HK-2 (cell line): ENCODE results near the gene TSSK1B.
"Not testable (repeated sequence)": the region's sequence is repeated elsewhere in the genome, so short reads cannot be mapped to it uniquely, and the experiment has no call there.

ENCODE experiments used
- DNase-seq: peaks from one replicate; pipeline ENCODE4 v3.0.0-alpha.2; 2018; ENCODE audit not compliant: unreplicated experiment

TSSK1B gene

DNA sequence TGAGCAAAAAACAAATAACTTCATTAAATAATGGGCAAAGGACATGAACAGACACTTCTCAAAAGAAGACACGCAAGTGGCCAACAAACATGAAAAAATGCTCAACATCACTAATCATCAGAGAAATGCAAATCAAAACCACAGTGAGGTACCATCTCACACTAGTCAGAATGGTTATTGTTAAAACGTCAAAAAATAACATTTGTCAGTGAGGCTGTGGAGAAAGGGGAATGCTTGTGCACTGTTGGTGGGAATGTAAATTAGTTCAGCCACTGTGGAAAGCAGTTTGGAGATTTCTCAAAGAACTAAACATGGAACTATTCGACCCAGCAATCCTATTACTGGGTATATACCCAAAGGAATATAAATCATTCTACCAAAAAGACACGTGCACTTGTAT lies 36.8 kb downstream of the TSSK1B start:
- not testable (repeated sequence) for DNase-seq

GRCh38 chr5:113397046-113397445 lies 37.7 kb downstream of the TSSK1B start:
- no peak for DNase-seq

- no peak for DNase-seq
These were observed 40.1 kb downstream of the TSSK1B start for GRCh38 chr5:113394658-113395057.

GRCh38 chr5:113390224-113390623 lies 44.6 kb downstream of the TSSK1B start:
- DNase-seq: no peak

- no peak for DNase-seq
These were observed 45.7 kb downstream of the TSSK1B start for GRCh38 chr5:113389116-113389515.

- DNase-seq: no peak
These were observed 46.9 kb downstream of the TSSK1B start for GRCh38 chr5:113387844-113388243.

DNA sequence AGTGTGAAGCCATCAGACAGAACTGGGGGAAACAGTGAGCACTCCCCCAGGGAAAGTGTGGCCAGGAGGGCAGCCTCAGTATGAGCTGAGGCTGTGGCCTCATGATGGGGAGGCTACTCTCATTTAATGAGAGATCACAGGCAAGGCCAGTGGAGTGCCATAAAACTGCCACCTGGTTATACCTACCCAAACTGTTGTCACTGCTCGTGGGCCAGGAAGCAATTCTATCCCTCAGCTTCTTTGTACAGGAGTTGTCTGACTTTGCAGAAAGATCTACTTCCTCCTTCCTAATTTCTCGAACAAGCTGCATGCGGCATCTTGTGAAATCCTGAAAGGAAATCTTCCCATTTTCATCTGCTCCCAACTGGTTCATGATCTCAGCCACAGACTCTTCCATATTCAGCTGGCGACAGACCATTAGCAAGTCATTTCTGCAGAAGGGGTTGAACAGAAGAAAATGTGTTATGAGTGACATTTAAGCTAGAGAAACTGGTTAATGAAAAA lies 50.0 kb downstream of the TSSK1B start:
- DNase-seq: no peak

GRCh38 chr5:113382731-113383130 lies 52.1 kb downstream of the TSSK1B start:
- no peak for DNase-seq
